Femur (tissue), 1 donor: Measurements from ENCODE around the gene FUT7.

Experiments
- DNase-seq: peaks from one replicate; pipeline ENCODE4 v3.0.0-alpha.2; 2017

FUT7 gene

GRCh38 chr9:137032858-137033257 is 970 bp upstream of the FUT7 start:
- no peak for DNase-seq

GRCh38 chr9:137030538-137031527 is 1.1 kb downstream of the FUT7 start:
- no peak for DNase-seq

- DNase-seq, result no peak
Measured at GRCh38 chr9:137030006-137030405, 1.9 kb downstream of the FUT7 start.

GRCh38 chr9:137029058-137029936 is 2.6 kb downstream of the FUT7 start:
- DNase-seq, result peak; percentile 75

GRCh38 chr9:137028263-137029057 is 3.4 kb downstream of the FUT7 start:
- peak; percentile 67 for DNase-seq

- DNase-seq, result no peak
Measured at GRCh38 chr9:137027369-137028262, 4.3 kb downstream of the FUT7 start, which contains the start of gene ABCA2. Gene ABCA2 (minus strand): TSS chr9:137028237. CDS start chr9:137028140, 97 bp downstream.

- DNase-seq, result no peak
Measured at GRCh38 chr9:137026828-137027227, 5.1 kb downstream of the FUT7 start.

- DNase-seq, result no peak
Measured at GRCh38 chr9:137026384-137026783, 5.5 kb downstream of the FUT7 start.

- no peak for DNase-seq
Measured at GRCh38 chr9:137025517-137025966, 6.3 kb downstream of the FUT7 start.

- DNase-seq, result no peak
Measured at GRCh38 chr9:137023583-137023991, 8.3 kb downstream of the FUT7 start.

GRCh38 chr9:137023157-137023556 is 8.7 kb downstream of the FUT7 start:
- DNase-seq, result no peak

- DNase-seq, result no peak
Measured at GRCh38 chr9:137022662-137023008, 9.3 kb downstream of the FUT7 start.

- DNase-seq, result no peak
Measured at GRCh38 chr9:137021979-137022661, 9.8 kb downstream of the FUT7 start.

GRCh38 chr9:137021568-137021978 is 10.3 kb downstream of the FUT7 start:
- no peak for DNase-seq

- no peak for DNase-seq
Measured at GRCh38 chr9:137020771-137021567, 10.9 kb downstream of the FUT7 start.

- DNase-seq, result no peak
Measured at GRCh38 chr9:137019891-137020683, 11.8 kb downstream of the FUT7 start.

GRCh38 chr9:137018761-137019559 is 12.9 kb downstream of the FUT7 start:
- no peak for DNase-seq

GRCh38 chr9:137017791-137018497 is 13.9 kb downstream of the FUT7 start:
- DNase-seq, result no peak
